ENCODE data around the gene ZBTB46. TPM values are rescaled to one million over a fixed set of nuclear protein-coding genes. Genes with fewer than 3 reads are reported as not detected.

The ZBTB46 gene
- total and polyA plus RNA-seq, 10 of the 15 experiments (the other 5 are each of a cell fraction or from before 2014, with no cell fraction given) = 0.15 to 0.92 (median 0.34) TPM

DNA sequence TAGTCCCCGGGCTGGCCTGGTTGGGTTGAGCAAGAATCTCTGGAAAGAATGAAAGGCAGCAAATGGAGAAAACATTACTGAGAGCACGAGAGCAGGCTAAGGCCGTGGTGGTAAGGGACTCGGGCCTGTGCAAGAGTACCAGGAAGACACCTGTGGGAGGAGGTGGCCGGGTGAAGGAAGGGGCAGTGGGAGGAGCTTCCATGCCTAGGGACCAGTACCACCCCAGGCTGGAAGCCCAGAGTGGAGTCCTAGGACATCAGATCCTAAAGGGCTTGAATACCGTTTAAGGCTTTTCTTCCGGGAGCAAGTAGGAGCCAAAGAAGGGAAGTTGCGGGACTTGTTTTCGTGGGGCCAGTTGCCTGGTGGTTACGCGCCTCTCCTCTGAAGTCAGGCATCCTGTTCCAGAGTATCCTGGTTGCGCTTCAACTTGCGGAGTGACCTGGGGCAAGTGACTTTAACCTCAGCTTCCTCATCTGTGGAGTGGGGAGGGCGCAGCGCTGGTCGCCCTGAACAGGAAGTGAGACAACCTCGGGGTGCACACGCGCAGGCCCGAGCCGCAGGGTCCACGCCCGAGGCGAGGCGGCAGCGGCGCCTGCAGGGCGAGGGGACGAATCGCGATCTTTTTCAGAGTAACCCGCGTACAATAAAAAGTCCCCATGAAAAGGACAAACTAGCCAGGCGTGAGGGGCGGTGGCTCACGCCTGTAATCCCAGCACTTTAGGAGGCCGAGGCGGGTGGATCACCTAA is 32.9 kb upstream of the ZBTB46 start (continued):
- TF ChIP-seq BCLAF1 (IDR thresholded peaks at IDR 0.05) (no peak), ZNF207 (IDR thresholded peaks at IDR 0.05; ENCODE audit: borderline replicate concordance) (peak; percentile 72; the same call in 1 of the 2 replicates), SIN3A (IDR thresholded peaks at IDR 0.05; ENCODE audit: low read depth, low read length) (peak; percentile 86), CBX3 (IDR thresholded peaks at IDR 0.05; ENCODE audit: borderline replicate concordance, low read depth) (no peak), STAT3 (IDR thresholded peaks at IDR 0.05; ENCODE audit: low read depth, low read length) (no peak), CEBPZ (IDR thresholded peaks at IDR 0.05; ENCODE audit: low read depth, low read length) (no peak), MLLT1 (IDR thresholded peaks at IDR 0.05) (no peak; the same call in 1 of the 2 replicates), NR2F1 (conservative IDR thresholded peaks at IDR 0.05) (peak; percentile 95), PML (IDR thresholded peaks at IDR 0.05; ENCODE audit: low read length) (peak; percentile 43; the same call in 1 of the 2 replicates), KDM1A (IDR thresholded peaks at IDR 0.05; ENCODE audit: borderline replicate concordance) (no peak), MAX (IDR thresholded peaks at IDR 0.05; ENCODE audit: low read depth, low read length) (peak; percentile 67; the same call in 1 of the 2 replicates), IRF3 (IDR thresholded peaks at IDR 0.05) (no peak), HSF1 (IDR thresholded peaks at IDR 0.05; ENCODE audit: low read depth, low read length) (no peak), NFYA (IDR thresholded peaks at IDR 0.05; ENCODE audit: borderline replicate concordance, low read depth, low read length) (no peak), CEBPB (IDR thresholded peaks at IDR 0.05; ENCODE audit: borderline replicate concordance in 1 of 2, low read depth in 2 of 2, low read length in 2 of 2) (no peak), ZNF274 (IDR thresholded peaks at IDR 0.05; ENCODE audit: insufficient read depth, insufficient read length) (no peak)
- TF ChIP-seq, protein P1, sequence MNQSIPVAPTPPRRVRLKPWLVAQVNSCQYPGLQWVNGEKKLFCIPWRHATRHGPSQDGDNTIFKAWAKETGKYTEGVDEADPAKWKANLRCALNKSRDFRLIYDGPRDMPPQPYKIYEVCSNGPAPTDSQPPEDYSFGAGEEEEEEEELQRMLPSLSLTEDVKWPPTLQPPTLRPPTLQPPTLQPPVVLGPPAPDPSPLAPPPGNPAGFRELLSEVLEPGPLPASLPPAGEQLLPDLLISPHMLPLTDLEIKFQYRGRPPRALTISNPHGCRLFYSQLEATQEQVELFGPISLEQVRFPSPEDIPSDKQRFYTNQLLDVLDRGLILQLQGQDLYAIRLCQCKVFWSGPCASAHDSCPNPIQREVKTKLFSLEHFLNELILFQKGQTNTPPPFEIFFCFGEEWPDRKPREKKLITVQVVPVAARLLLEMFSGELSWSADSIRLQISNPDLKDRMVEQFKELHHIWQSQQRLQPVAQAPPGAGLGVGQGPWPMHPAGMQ (IDR thresholded peaks at IDR 0.05; ENCODE audit: borderline replicate concordance) = no peak

Measured in GM12878 (cell line).